PFSK-1 (cell line): Measurements from ENCODE around the gene SLC9A3.

Experiments
- FOXP2 ChIP-seq: optimal IDR thresholded peaks from 2 replicates; pipeline ENCODE3; 2011; ENCODE audit warnings: borderline replicate concordance, control low read depth, inconsistent platforms; ENCODE audit not compliant: insufficient read depth; ENCODE audit errors: extremely low read length, extremely low read depth
- POLR2AphosphoS5 ChIP-seq: IDR thresholded peaks from 2 replicates; pipeline ENCODE4 v1.6.1; 2012; ENCODE audit warnings: low read depth, mild to moderate bottlenecking, control low read depth, low read length, moderate library complexity
- REST ChIP-seq, 2 experiments: IDR thresholded peaks; 2 replicates each; pipeline versions ENCODE4 v1.6.1 to v1.8.0; 2011 to 2012; ENCODE audit warnings: low read depth in 2 of 2, low read length in 2 of 2, control low read depth in 1 of 2, inconsistent platforms in 1 of 2, mild to moderate bottlenecking in 1 of 2, moderate library complexity in 1 of 2; ENCODE audit not compliant: insufficient read depth in 1 of 2
- SIN3A ChIP-seq: IDR thresholded peaks from 2 replicates; pipeline ENCODE4 v1.6.1; 2012; ENCODE audit warnings: mild to moderate bottlenecking, low read length, moderate library complexity, borderline replicate concordance; ENCODE audit not compliant: insufficient read depth
- TAF1 ChIP-seq: IDR thresholded peaks from 2 replicates; pipeline ENCODE4 v1.6.1; 2012; ENCODE audit warnings: low read length, control low read depth, borderline replicate concordance; ENCODE audit not compliant: insufficient read depth

DNA sequence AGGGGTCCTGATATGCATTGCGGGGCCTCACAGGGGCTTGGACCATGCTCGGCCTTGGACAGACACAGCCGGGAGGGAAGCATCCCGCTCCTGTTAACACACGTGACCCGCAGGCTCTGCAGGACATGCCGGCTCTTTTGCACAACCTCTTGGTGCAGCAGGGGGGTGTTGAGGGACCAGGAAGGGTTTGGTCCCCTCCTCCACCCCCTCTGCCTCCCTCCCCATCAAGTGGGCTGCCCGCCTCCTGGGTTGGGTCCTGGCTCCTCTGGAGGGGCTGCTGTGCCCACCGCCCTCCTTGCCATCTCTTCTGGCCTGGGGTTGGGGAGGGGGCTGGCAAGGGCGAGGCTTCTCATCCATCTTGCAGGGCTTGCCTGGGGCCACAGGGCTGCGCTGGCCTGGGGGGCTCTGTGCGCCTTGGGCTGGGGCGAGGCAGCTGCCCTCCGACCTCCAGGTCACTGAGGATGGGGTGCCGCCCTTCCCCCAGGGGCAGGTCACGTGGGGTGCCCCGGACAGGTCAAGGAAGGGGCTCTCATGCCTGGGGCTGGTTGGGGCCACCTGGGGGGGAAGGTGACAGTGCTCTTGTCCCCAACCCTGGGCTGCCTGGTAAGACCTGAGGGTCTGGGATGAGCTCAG, 16.8 kb upstream of the SLC9A3 start:
- TF ChIP-seq POLR2AphosphoS5, result no peak
- no peak for TF ChIP-seq TAF1
- no peak for TF ChIP-seq REST (IDR thresholded peaks at IDR 0.05; ENCODE audit: insufficient read depth in 1 of 2, low read depth in 2 of 2, low read length in 2 of 2)
- no peak for TF ChIP-seq SIN3A
- TF ChIP-seq FOXP2, result no peak
